GM23338 (cell line): ENCODE data around the gene KDM4C.

Experiments used
- CREB1 ChIP-seq: fragments of 250-450 bp; sonication (Bioruptor Pico); IDR thresholded peaks from 2 replicates; pipeline ENCODE4 v1.5.0; 2020; ENCODE audit warnings: low read depth, mild to moderate bottlenecking, moderate library complexity
- EZH2 ChIP-seq: fragments of 200-600 bp; sonication (generic); IDR thresholded peaks from one replicate; pipeline ENCODE4 v1.8.0; 2017; ENCODE audit warnings: antibody characterized with exemption, mild to moderate bottlenecking, low read depth; ENCODE audit not compliant: unreplicated experiment
- POLR2AphosphoS5 ChIP-seq: IDR thresholded peaks from 2 replicates; pipeline ENCODE4 v1.6.1; 2016; ENCODE audit warnings: antibody characterized with exemption, low read depth
- TF ChIP-seq, protein P1 (sequence below), 2 experiments: fragments of 200-600 bp in 1 of 2; sonication (generic) in 1 of 2; conservative IDR thresholded peaks; 2 replicates each; pipeline versions ENCODE4 v1.5.1 to v1.6.1; 2016 to 2017; ENCODE audit warnings: antibody characterized with exemption in 2 of 2, low read depth in 2 of 2, mild to moderate bottlenecking in 2 of 2, moderate library complexity in 1 of 2
- TF ChIP-seq, protein P2 (sequence below): IDR thresholded peaks from one replicate; pipeline ENCODE4 v1.6.1; 2018; ENCODE audit warnings: antibody characterized with exemption; ENCODE audit not compliant: unreplicated experiment

DNA sequence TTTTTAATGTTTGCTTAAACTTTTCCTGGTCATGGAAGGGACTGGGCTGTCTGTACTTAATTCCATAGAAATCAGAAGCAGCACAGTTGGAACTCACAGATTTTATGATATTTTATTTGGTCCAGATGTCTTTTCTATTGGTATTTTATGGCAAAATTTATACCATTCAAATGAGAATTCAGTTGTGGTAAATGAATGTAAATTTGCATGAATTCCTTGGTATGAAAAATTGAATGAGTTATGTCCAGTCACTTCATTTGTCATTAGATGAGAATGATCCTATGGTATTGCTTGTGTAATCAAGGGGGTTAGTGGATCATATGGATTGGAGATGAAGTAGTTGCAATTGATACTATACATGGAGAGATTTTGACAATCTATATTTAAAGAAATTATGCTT, 188.0 kb downstream of the KDM4C start:
- TF ChIP-seq, protein P1, sequence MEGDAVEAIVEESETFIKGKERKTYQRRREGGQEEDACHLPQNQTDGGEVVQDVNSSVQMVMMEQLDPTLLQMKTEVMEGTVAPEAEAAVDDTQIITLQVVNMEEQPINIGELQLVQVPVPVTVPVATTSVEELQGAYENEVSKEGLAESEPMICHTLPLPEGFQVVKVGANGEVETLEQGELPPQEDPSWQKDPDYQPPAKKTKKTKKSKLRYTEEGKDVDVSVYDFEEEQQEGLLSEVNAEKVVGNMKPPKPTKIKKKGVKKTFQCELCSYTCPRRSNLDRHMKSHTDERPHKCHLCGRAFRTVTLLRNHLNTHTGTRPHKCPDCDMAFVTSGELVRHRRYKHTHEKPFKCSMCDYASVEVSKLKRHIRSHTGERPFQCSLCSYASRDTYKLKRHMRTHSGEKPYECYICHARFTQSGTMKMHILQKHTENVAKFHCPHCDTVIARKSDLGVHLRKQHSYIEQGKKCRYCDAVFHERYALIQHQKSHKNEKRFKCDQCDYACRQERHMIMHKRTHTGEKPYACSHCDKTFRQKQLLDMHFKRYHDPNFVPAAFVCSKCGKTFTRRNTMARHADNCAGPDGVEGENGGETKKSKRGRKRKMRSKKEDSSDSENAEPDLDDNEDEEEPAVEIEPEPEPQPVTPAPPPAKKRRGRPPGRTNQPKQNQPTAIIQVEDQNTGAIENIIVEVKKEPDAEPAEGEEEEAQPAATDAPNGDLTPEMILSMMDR (conservative IDR thresholded peaks at IDR 0.05; ENCODE audit: low read depth in 2 of 2) = no peak
- no peak for TF ChIP-seq CREB1 (CRISPR knock-in tag)
- TF ChIP-seq POLR2AphosphoS5 = no peak
- TF ChIP-seq, protein P2, sequence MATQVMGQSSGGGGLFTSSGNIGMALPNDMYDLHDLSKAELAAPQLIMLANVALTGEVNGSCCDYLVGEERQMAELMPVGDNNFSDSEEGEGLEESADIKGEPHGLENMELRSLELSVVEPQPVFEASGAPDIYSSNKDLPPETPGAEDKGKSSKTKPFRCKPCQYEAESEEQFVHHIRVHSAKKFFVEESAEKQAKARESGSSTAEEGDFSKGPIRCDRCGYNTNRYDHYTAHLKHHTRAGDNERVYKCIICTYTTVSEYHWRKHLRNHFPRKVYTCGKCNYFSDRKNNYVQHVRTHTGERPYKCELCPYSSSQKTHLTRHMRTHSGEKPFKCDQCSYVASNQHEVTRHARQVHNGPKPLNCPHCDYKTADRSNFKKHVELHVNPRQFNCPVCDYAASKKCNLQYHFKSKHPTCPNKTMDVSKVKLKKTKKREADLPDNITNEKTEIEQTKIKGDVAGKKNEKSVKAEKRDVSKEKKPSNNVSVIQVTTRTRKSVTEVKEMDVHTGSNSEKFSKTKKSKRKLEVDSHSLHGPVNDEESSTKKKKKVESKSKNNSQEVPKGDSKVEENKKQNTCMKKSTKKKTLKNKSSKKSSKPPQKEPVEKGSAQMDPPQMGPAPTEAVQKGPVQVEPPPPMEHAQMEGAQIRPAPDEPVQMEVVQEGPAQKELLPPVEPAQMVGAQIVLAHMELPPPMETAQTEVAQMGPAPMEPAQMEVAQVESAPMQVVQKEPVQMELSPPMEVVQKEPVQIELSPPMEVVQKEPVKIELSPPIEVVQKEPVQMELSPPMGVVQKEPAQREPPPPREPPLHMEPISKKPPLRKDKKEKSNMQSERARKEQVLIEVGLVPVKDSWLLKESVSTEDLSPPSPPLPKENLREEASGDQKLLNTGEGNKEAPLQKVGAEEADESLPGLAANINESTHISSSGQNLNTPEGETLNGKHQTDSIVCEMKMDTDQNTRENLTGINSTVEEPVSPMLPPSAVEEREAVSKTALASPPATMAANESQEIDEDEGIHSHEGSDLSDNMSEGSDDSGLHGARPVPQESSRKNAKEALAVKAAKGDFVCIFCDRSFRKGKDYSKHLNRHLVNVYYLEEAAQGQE = no peak
- no peak for TF ChIP-seq EZH2
